ENCODE data around the gene CNBD2. TPM values are rescaled to one million over a fixed set of nuclear protein-coding genes. Genes with fewer than 3 reads are reported as not detected.
"Not testable (repeated sequence)": the region's sequence is repeated elsewhere in the genome, so short reads cannot be mapped to it uniquely, and the experiment has no call there.

CNBD2 gene
- total RNA-seq, 4 donors from 2014 or later, result 6.2 to 11.5 (median 7.6) TPM

GRCh38 chr20:36010076-36010475 lies 41.7 kb downstream of the CNBD2 start:
- WGBS, 2 donors, result 75% methylated on average over 4 of the region's 4 CpGs
- no peak overlapping the region for H3K4me3 ChIP-seq (ENCODE audit: low read depth, poor library complexity, severe bottlenecking)
- intact Hi-C loops (cut with DNase I; ENCODE audit: low total_unique reads), result no loop called here
- TF ChIP-seq POLR2A (IDR thresholded peaks at IDR 0.05), result no peak
- TF ChIP-seq, protein P1, sequence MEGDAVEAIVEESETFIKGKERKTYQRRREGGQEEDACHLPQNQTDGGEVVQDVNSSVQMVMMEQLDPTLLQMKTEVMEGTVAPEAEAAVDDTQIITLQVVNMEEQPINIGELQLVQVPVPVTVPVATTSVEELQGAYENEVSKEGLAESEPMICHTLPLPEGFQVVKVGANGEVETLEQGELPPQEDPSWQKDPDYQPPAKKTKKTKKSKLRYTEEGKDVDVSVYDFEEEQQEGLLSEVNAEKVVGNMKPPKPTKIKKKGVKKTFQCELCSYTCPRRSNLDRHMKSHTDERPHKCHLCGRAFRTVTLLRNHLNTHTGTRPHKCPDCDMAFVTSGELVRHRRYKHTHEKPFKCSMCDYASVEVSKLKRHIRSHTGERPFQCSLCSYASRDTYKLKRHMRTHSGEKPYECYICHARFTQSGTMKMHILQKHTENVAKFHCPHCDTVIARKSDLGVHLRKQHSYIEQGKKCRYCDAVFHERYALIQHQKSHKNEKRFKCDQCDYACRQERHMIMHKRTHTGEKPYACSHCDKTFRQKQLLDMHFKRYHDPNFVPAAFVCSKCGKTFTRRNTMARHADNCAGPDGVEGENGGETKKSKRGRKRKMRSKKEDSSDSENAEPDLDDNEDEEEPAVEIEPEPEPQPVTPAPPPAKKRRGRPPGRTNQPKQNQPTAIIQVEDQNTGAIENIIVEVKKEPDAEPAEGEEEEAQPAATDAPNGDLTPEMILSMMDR (IDR thresholded peaks at IDR 0.05), result no peak
- DNase-seq (ENCODE audit: low spot score in 2 of 2), result no peak

DNA sequence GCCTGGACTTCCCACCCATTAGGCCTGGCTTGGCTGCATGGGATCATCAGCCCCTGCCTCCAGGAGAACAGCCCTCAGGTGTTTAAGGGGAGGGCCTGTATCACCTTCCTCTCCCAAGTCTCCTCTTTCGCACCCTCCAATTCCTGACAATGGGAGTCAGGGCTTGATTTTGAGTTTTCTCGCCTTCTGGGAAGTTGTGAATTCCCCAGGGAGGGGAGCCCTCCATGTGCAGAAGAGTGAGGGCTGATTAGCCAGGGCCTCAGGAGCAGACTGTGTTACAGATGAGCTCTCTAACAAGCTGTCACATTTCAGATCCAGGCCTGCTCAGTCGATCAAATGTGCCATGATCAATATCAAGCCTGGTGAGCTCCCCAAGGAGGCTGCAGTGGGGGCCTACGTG lies 42.4 kb downstream of the CNBD2 start:
- WGBS, 2 donors, result 86 to 89% methylated on average over 4 of the region's 4 CpGs
- TF ChIP-seq, protein P1 (IDR thresholded peaks at IDR 0.05), result no peak
- TF ChIP-seq POLR2A (IDR thresholded peaks at IDR 0.05), result no peak
- DNase-seq (ENCODE audit: low spot score in 2 of 2), result no peak
- intact Hi-C loops (cut with DNase I; ENCODE audit: low total_unique reads), result no loop called here
- no peak overlapping the region for H3K4me3 ChIP-seq (ENCODE audit: low read depth, poor library complexity, severe bottlenecking)

DNA sequence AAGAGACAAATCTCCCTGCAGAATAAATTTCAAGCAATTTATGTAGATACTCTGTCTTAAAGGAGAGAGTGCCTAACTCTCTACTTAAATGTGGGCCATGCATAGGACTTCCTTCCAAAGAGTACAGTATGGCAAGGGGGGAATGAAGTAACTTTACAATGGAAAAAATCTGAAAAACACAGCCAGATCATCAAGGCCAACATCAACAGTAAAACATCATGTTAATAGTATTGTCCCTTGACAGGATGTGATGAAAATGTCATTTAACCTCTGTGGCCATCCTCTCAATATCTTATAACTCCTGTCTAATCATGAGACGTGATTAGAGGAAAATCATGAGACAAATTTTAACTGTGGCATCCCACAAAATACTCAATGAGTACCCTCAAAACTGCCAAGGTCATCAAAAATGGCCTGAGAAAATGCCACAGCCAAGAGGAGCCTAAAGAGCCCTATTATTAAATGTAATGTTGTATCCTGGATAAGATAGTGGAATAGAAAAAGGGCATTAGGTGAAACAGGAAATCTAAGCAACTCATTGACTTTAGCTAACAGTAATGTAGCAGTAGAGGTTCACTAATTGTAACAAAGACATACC lies 47.5 kb downstream of the CNBD2 start:
- TF ChIP-seq POLR2A (IDR thresholded peaks at IDR 0.05), result no peak
- TF ChIP-seq, protein P1 (IDR thresholded peaks at IDR 0.05), result no peak
- DNase-seq (ENCODE audit: low spot score in 2 of 2), result no peak
- H3K4me3 ChIP-seq (ENCODE audit: low read depth, poor library complexity, severe bottlenecking), result no peak overlapping the region
- intact Hi-C loops (cut with DNase I; ENCODE audit: low total_unique reads), result no loop called here
- 78 to 83% methylated on average over 1 of the region's 1 CpG for WGBS, 2 donors

GRCh38 chr20:36017048-36017951 lies 48.9 kb downstream of the CNBD2 start:
- intact Hi-C loops (cut with DNase I; ENCODE audit: low total_unique reads), result no loop called here
- TF ChIP-seq, protein P1 (IDR thresholded peaks at IDR 0.05), result no peak
- no peak for TF ChIP-seq POLR2A (IDR thresholded peaks at IDR 0.05)
- H3K4me3 ChIP-seq (ENCODE audit: low read depth, poor library complexity, severe bottlenecking), result no peak overlapping the region
- 54 to 64% methylated on average over 11 of the region's 11 CpGs for WGBS, 2 donors
- DNase-seq (ENCODE audit: low spot score in 2 of 2), result no peak

GRCh38 chr20:36018208-36018988 lies 50.0 kb downstream of the CNBD2 start:
- WGBS, 2 donors, result 85 to 90% methylated on average over 7 of the region's 7 CpGs
- H3K4me3 ChIP-seq (ENCODE audit: low read depth, poor library complexity, severe bottlenecking), result no peak overlapping the region
- no peak for DNase-seq (ENCODE audit: low spot score in 2 of 2)
- TF ChIP-seq POLR2A (IDR thresholded peaks at IDR 0.05), result no peak
- TF ChIP-seq, protein P1 (IDR thresholded peaks at IDR 0.05), result no peak
- intact Hi-C loops (cut with DNase I; ENCODE audit: low total_unique reads), result no loop called here

DNA sequence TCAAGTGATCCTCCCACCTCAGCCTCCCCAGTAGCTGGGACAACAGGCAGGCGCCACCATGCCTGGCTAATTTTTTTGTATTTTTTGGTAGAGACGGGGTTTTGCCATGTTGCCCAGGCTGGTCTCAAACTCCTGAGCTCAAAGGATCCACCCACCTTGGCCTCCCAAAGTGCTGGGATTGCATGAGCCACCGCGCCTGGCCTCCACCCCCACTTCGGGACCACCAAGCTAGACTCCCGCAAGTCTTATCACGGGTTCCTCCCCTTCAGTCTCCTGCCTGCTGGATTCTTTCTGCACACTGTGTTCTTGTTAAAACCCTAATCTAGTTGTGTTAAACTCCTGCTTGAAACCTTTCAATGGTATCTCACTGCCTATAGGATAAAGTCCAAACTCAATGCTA lies 57.7 kb downstream of the CNBD2 start:
- intact Hi-C loops (cut with DNase I; ENCODE audit: low total_unique reads); H3K4me3 ChIP-seq (ENCODE audit: low read depth, poor library complexity, severe bottlenecking): not testable (repeated sequence)
- DNase-seq (ENCODE audit: low spot score in 2 of 2), result peak in 1 of 2 donors; percentile 74
- 87 to 95% methylated on average over 7 of the region's 7 CpGs for WGBS, 2 donors
